ENCODE data around the gene SPNS3. TPM values are rescaled to one million over a fixed set of nuclear protein-coding genes. Genes with fewer than 3 reads are reported as not detected.
A peak's percentile ranks its signal among the peaks of the same experiment; 100 is the strongest.

SPNS3 gene
- total and polyA plus RNA-seq, 10 of the 15 experiments (the other 5 are each of a cell fraction or from before 2014, with no cell fraction given) = 0.16 to 2.6 (median 0.97) TPM

GRCh38 chr17:4480929-4481898 is 47.5 kb downstream of the SPNS3 start (continued):
- TF ChIP-seq SPI1 (IDR thresholded peaks at IDR 0.05; ENCODE audit: borderline replicate concordance, insufficient read depth, low read depth, low read length) (peak; percentile 58; the same call in 1 of the 2 replicates), HDGF (IDR thresholded peaks at IDR 0.05) (0 out of 2 replicates have a peak, but pooled peaks have one; percentile 26), GABPA (IDR thresholded peaks at IDR 0.05; ENCODE audit: low read depth) (0 out of 2 replicates have a peak, but pooled peaks have one; percentile 57), USF2 (IDR thresholded peaks at IDR 0.05; ENCODE audit: borderline replicate concordance, low read depth, low read length) (no peak), CEBPZ (IDR thresholded peaks at IDR 0.05; ENCODE audit: low read depth, low read length) (no peak), YY1 (IDR thresholded peaks at IDR 0.05; ENCODE audit: low read depth, low read length) (0 out of 2 replicates have a peak, but pooled peaks have one; percentile 23)
